GM11168 (cell line): ENCODE measurements around the gene OBSCN.

ENCODE experiments used
- in situ Hi-C: fragments of 300-500 bp; cut with MboI; formaldehyde crosslinking; loops from one replicate; pipeline ENCODE4 v1.12.0; 2022; ENCODE audit warnings: low sequenced_read_pairs; ENCODE audit not compliant: unreplicated experiment

OBSCN gene

DNA sequence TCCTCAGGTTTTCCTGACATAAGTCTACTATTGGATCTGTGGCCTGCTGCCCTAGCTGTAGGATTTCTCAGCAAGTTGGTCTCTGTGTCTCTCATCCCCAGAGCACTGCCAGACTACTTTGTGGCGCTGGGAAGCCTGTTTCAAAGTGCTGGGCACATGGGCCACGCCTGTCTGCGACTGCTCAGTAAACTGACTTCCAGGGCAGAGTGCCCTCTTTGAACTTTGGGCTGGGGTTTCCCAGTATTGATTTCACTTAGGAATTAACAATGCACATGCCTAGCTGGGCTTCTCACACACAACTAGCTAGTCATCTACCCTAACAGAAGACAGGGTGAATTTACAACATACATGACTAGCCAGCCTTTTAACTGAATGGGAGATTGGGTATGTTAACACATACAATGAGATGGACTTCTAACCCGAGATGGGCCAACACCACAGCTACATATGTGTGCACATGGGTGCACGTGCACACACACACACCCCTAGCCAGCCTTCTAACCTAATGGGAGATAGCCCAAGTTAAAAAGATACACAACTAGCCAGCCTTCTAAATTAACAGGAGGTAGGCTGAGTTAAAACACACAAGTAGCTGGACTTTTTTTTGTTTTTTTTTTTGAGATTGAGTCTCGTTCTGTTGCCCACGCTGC, 215.7 kb downstream of the OBSCN start:
- in situ Hi-C loops = no loop called here

- in situ Hi-C loops = no loop called here
Measured at GRCh38 chr1:228424685-228425660, 217.1 kb downstream of the OBSCN start.

DNA sequence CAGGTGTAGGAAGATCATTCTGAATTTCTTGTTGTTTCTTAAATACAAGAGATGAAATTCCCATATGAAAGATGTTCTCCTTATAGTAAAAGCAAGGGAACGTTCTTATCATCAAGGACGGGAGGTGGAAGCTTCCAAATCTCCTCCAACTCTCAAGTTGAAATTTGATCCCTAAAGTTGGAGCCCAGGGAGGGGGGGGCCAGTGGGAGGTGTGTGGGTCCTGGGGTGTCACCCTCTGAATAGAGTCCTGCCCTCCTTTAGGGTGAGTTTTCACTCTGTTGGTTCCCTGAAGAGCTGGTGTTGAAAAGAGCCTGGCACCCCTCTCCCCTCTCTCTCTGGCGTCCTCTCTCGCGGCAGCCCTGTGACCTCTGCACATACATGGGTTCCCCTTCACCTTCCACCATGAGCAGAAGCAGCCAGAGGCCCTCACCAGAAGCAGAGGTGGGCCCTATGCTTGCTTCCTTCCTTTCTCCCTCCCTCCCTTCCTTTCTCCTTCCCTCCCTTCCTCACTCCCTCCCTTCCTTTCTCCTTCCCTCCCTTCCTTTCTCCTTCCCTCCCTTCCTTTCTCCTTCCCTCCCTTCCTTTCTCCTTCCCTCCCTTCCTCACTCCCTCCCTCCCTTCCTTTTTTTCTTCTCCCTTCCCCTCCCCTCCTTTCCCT, 218.8 kb downstream of the OBSCN start:
- in situ Hi-C loops = no loop called here

DNA sequence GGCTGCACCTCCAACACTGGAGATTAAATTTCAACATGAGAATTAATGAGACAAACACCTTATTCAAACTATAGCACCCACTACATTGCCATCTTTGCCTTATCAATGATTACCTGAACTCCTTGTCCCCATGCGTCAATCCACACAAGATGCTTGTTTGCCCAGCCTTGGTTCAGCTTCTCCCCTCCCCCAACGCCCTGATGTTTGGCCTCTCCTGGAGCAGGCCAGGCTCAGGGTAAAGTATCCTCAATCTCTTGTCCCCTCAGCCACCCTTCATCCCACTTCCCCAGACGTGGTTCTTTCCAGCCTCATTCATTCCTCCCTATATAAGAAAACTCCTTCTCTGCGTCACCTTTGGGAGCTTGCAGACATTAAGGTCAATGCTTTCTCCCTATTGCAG, 220.6 kb downstream of the OBSCN start:
- in situ Hi-C loops = no loop called here
